ENCODE data around the gene GGA1.
"Not testable (repeated sequence)": the region's sequence is repeated elsewhere in the genome, so short reads cannot be mapped to it uniquely, and the experiment has no call there.

Gene GGA1

DNA sequence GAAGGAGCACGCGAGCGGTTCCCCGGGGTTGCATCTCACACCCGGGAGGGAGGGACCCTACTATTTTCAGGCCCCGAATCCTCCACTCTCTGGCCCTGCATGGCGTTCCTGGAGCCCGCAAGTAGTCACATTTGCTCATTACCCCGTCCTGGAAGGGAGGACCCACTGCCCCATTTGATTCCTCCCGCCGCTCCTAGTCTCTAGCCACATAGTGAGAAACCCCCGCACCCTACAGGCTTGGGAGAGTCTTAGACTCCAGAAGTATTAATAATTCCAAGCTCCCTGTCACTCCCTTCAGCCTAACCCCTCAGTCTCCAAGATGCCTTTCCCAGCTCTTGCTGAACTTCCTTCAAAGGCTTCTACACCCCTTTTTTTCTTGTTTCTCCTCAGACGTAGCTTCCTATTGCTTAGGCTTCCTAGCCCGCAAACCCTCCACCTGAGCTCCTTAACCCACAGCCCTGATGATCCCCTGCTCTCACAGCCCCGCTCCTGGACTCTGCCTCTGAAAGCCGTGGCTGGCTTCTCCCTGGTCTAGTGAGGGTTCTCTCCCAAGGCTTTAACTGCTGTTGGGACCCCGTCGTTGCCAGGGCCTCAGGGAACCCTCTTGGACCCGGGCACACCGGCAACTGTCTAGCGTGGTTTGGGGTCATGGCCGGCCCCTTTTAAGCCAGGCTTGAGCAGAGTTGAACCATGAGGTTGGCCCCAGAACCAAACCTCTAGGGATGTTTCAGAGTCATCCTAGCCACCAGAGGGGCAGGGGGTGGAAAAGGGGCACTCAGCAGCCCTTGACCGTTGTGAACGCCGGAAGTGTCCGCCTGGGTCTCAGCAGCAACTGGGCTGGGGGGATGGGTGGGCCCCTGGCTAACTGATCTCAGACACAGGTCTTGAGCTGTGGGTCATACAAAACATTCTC, 862 bp downstream of the GGA1 start:
- DNase-seq (ENCODE audit: low read depth in 2 of 2): no peak

DNA sequence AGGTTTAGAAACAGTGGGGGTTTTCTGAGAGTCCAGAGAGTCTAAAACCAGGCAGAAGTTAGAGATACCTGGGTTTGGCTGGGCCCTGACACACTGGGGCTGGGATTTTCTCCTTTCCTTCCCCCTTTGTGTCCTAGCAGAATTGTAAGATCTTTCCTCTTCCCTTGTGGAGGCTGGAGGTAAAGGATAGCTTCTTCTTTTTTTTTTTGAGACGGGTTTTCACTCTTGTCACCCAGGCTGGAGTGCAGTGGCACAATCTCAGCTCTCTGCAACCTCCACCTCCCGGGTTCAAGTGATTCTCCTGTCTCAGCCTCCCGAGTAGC, 1.5 kb downstream of the GGA1 start:
- DNase-seq (ENCODE audit: low read depth in 2 of 2): not testable (repeated sequence)

- no peak for DNase-seq (ENCODE audit: low read depth in 2 of 2)
Measured at GRCh38 chr22:37610480-37611129, 2.0 kb downstream of the GGA1 start.

DNA sequence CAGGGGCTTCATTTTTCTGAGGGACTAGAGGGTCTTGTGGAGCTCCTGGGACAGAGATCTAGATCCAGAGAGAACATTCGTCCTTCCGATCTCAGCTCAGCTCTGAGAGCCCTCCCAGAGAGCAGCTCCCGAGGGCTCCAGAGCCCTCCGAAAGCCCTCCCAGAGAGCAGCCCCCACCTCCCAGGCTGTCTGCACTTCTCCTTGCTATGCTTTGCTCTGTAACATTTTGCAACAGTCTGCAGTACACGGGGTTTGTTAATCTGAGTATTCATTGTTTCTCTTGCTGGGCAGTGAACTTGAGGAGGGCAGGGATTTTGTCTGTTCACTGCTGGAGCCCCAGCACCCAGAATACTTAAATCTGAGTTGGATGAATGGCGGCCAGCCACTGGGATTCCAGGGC, 2.6 kb downstream of the GGA1 start:
- DNase-seq (ENCODE audit: low read depth in 2 of 2): no peak

GRCh38 chr22:37616201-37617083, 7.8 kb downstream of the GGA1 start:
- DNase-seq (ENCODE audit: low read depth in 2 of 2): no peak

DNA sequence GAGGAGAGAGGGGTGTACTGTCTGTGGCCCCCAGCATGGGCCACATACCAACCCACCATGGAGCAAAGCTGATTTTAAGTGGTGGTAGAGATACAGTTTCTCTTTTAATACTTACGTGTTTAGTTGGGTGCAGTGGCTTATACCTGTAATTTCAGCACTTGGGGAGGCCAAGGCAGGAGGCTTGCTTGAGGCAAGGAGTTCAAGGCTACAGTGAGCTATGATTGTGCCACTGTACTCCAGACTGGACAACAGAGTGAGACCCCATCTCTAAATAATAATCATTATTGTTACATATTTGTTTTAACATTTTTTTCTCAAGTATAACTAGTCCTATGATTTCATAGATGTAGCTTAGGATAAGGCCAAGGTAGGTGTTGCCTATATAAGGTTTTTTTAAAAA, 8.8 kb downstream of the GGA1 start:
- DNase-seq (ENCODE audit: low read depth in 2 of 2): no peak

DNA sequence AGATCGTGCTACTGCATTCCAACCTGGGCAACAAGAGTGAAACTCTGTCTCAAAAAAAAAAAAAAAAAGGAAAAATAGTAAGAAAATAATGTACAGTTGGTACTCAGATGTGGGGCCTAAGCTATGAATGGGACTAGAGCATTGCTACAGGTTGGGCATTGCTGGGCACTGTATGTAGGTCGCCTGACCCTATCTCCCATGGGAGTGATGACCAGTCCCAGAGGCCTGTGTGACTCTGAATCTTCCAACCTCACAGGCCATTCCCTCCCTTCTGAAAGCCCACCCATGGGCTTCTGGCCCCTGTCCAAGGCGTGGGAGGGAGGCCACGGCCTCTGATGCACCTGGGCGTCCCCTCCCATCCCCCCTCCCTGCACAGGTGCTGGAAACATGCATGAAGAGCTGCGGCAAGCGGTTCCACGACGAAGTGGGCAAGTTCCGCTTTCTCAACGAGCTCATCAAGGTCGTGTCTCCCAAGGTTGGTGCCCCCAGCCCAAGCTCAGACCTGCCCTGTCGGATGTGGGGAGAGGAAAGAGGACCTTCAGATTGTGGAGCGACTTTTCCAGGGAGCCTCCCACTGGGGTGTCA, 9.5 kb downstream of the GGA1 start:
- DNase-seq (ENCODE audit: low read depth in 2 of 2): no peak

GRCh38 chr22:37618674-37619073, 10.0 kb downstream of the GGA1 start:
- DNase-seq (ENCODE audit: low read depth in 2 of 2): no peak

DNA sequence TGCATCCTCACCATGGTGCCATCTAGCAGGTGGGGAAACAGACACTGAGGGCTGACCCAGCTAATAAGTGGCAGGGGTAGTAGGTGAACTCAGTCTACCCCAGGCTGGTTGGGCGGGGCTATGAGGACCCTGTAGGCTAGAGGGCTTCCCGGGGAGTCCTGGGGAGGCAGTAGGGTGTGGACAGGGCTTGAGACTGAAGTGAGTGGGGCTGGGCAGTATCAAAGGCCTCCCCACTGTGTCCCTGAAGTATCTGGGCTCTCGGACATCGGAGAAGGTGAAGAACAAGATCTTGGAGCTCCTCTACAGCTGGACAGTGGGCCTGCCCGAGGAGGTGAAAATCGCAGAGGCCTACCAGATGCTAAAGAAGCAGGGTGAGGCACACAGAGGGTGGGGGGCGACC, 11.4 kb downstream of the GGA1 start:
- DNase-seq (ENCODE audit: low read depth in 2 of 2): no peak

DNA sequence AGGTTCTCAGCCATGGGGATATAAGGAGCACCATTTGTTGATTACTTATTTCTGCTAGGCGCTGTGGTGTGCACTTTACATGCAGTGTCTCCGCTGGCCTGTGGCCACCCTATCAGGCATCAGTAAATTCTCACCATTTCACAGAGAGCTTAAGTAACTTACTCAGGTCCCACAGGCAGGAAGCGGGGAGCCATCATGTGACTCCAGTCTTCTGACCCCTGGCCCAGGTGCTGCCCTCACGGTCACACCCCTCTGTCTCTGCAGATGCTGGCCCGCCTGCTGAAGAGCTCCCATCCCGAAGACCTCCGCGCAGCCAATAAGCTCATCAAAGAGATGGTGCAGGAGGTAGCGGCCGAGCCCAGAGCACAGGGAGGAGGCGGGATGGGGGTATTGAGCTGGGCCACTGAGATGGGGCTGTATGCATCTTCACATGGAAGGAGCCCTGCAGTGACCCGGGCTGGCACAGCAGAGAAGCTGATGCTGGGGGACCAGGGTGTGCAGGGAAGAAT, 12.8 kb downstream of the GGA1 start:
- no peak for DNase-seq (ENCODE audit: low read depth in 2 of 2)

- DNase-seq (ENCODE audit: low read depth in 2 of 2): peak; percentile 67 to 69
Measured at GRCh38 chr22:37623075-37624016, 14.7 kb downstream of the GGA1 start.

DNA sequence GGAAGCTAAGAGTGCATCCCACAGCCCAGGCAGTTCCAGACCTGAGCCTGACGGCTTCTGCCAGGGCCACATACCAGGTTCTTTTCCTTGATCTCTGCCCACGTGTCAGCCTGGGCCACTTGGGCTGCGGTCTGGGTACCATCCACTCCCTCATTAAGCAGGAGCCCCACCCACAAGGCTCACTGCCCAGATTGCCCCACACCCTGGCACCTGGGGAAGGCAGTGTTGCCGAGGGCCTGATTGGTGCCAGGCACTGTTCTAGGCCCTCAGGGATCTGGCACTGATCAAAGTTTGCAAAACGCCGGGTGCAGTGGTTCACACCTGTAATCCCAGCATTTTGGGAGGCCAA, 15.4 kb downstream of the GGA1 start:
- no peak for DNase-seq (ENCODE audit: low read depth in 2 of 2)

- no peak for DNase-seq (ENCODE audit: low read depth in 2 of 2)
Measured at GRCh38 chr22:37624876-37625275, 16.2 kb downstream of the GGA1 start.

GRCh38 chr22:37625737-37626136, 17.1 kb downstream of the GGA1 start:
- DNase-seq (ENCODE audit: low read depth in 2 of 2): no peak

- DNase-seq (ENCODE audit: low read depth in 2 of 2): no peak
Measured at GRCh38 chr22:37626144-37626543, 17.5 kb downstream of the GGA1 start.

- DNase-seq (ENCODE audit: low read depth in 2 of 2): no peak
Measured at GRCh38 chr22:37626556-37627075, 18.0 kb downstream of the GGA1 start.

- DNase-seq (ENCODE audit: low read depth in 2 of 2): no peak
Measured at GRCh38 chr22:37627121-37627520, 18.5 kb downstream of the GGA1 start.

GRCh38 chr22:37627545-37627944, 18.9 kb downstream of the GGA1 start:
- no peak for DNase-seq (ENCODE audit: low read depth in 2 of 2)

GRCh38 chr22:37628830-37629229, 20.2 kb downstream of the GGA1 start:
- DNase-seq (ENCODE audit: low read depth in 2 of 2): no peak

DNA sequence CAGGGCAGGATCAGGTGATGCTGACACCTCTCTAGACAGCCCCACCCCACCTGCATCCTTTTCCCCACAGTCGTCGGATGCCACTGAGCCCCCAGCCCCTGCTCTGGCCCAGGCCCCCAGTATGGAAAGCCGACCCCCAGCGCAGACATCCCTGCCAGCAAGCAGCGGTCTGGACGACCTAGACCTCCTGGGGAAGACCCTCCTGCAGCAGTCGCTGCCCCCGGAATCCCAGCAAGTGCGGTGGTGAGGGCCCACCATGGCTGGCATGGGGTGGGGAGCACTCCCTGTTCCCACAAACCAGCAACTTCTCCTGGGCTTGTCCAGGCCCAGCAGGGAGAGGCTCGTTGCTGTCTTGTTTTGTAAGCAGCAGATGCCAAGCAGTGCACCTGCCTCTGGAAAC, 21.3 kb downstream of the GGA1 start:
- no peak for DNase-seq (ENCODE audit: low read depth in 2 of 2)
